CD4-positive, alpha-beta T cell (primary cell): ENCODE data around the gene PROSER3. TPM values are rescaled to one million over a fixed set of nuclear protein-coding genes. Genes with fewer than 3 reads are reported as not detected.
A peak's percentile ranks its signal among the peaks of the same experiment; 100 is the strongest.

ENCODE experiments used
- ATAC-seq: fragments of 200-7000 bp; cut with Tn5 transposase; one replicate; pipeline ENCODE4 v1.10.0; 2022; ENCODE audit warnings: mild to moderate bottlenecking; ENCODE audit not compliant: poor library complexity
- CTCF ChIA-PET: fragments of 350-600 bp; sonication (Branson Sonifier 250); formaldehyde crosslinking; loops from one replicate; lab custom pipeline; 2021; ENCODE audit warnings: antibody characterized with exemption, inconsistent platforms; lab: Charles Lee
- POLR2A ChIA-PET: fragments of 350-600 bp; sonication (Branson Sonifier 250); formaldehyde crosslinking; loops from one replicate; lab custom pipeline; 2021; ENCODE audit warnings: antibody characterized with exemption, inconsistent platforms; lab: Charles Lee
- DNase-seq, 14 experiments: peaks; one replicate each; pipeline ENCODE4 v3.0.0-alpha.2; 2013 to 2020; ENCODE audit warnings: mixed read lengths in 2 of 14
- H3K27ac ChIP-seq, 2 donors: one replicate each; pipeline versions ENCODE4 v1.5.1 to v1.7.0; 2013; ENCODE audit warnings: low read length in 2 of 2, low read depth in 1 of 2, mild to moderate bottlenecking in 1 of 2
- H3K27me3 ChIP-seq, 2 experiments: 1 replicate in 1 of 2; 2 replicates in 1 of 2; pipeline versions ENCODE4 v1.6.1 to v1.7.0; 2013; ENCODE audit warnings: low read length in 2 of 2, control low read depth in 1 of 2, mild to moderate bottlenecking in 1 of 2, moderate library complexity in 1 of 2; ENCODE audit not compliant: insufficient read depth in 2 of 2, control insufficient read depth in 1 of 2
- H3K36me3 ChIP-seq: one replicate; pipeline ENCODE4 v1.6.1; 2013; ENCODE audit warnings: low read length, control low read depth; ENCODE audit not compliant: insufficient read depth
- H3K4me1 ChIP-seq: one replicate; pipeline ENCODE4 v1.6.1; 2013; ENCODE audit warnings: low read length, control low read depth; ENCODE audit not compliant: insufficient read depth
- H3K4me3 ChIP-seq: one replicate; pipeline ENCODE4 v1.5.1; 2013; ENCODE audit warnings: mild to moderate bottlenecking, low read length, moderate library complexity
- H3K9me3 ChIP-seq, 2 experiments: 1 replicate in 1 of 2; 2 replicates in 1 of 2; pipeline versions ENCODE4 v1.6.1 to v1.7.0; 2013; ENCODE audit warnings: low read length in 2 of 2, mild to moderate bottlenecking in 2 of 2, control low read depth in 1 of 2, moderate library complexity in 1 of 2; ENCODE audit not compliant: control insufficient read depth in 1 of 2, insufficient read depth in 1 of 2
- H3K27ac Mint-ChIP-seq: one replicate; pipeline ENCODE4 v1.8.0; 2020; ENCODE audit warnings: mixed read lengths
- H3K27me3 Mint-ChIP-seq: one replicate; pipeline ENCODE4 v1.8.0; 2021; ENCODE audit warnings: mixed read lengths
- H3K36me3 Mint-ChIP-seq: one replicate; pipeline ENCODE4 v1.8.0; 2021; ENCODE audit warnings: low read depth, mixed read lengths
- H3K4me1 Mint-ChIP-seq: one replicate; pipeline ENCODE4 v1.8.0; 2021; ENCODE audit warnings: low read depth, mixed read lengths
- H3K4me3 Mint-ChIP-seq: one replicate; pipeline ENCODE4 v1.8.0; 2020; ENCODE audit warnings: mild to moderate bottlenecking, mixed read lengths
- H3K9me3 Mint-ChIP-seq: one replicate; pipeline ENCODE4 v1.8.0; 2020; ENCODE audit warnings: mixed read lengths
- intact Hi-C, 2 experiments: fragments of 100-400 bp; cut with DNase I in 1 of 2; cut with micrococcal nuclease in 1 of 2; formaldehyde crosslinking; loops; one replicate each; pipeline versions ENCODE4 v1.15.1 to v1.9.0; 2023 to 2025; cut with DNase I, micrococcal nuclease
- total RNA-seq, 174 experiments: library from RNA in 2 of 174; stranded (reverse) in 2 of 174; gene quantifications; one replicate each; pipeline ENCODE4 v1.2.3 and lab custom pipeline; 2021 to 2026
- TF ChIP-seq, protein P1 (sequence below): fragments of 200-600 bp; IDR thresholded peaks from one replicate; pipeline ENCODE4 v1.8.0; 2022; ENCODE audit warnings: antibody characterized with exemption, mild to moderate bottlenecking

PROSER3 gene
- total RNA-seq, 2 experiments from 2014 or later, result 19.4 to 22.6 TPM

DNA sequence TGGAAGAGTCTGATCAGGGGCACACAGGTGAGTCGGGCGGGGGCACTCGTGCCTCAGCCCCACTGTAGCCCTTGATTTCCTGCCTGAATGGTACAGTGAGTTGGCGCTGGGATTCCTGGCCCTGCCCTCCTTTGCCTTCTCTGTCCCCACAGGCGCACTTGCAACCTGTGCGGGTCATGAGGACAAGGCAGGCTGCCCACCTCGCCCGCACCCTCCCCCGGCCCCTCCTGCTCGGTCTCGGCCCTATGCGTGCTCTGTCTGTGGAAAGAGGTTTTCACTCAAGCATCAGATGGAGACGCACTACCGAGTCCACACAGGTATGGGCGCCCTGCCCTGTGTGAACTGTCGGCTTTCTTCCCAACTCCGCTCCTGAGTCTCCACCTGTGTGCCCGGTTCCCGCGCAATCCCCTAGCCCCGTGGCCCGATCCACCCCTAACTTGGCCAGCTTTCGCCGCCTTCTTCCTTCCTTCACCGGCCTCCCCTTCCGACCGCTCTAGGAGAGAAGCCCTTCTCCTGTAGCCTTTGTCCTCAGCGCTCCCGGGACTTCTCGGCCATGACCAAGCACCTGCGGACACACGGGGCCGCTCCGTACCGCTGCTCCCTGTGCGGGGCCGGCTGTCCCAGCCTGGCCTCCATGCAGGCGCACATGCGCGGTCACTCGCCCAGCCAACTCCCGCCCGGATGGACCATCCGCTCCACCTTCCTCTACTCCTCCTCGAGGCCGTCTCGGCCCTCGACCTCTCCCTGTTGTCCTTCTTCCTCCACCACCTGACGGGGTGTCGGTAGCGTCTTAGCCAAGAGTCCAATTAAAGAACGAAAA lies 41.8 kb upstream of the PROSER3 start:
- Histone ChIP-seq H3K36me3 (peaks cover 15% of the 10 kb centered on the region), H3K27ac (peak overlapping the region; percentile 73 to 76), H3K4me3 (peak overlapping the region; percentile 96), H3K4me1 (peaks cover 79% of the 10 kb centered on the region), H3K9me3 (no peaks in the 10 kb centered on the region), H3K27me3 (no peaks in the 10 kb centered on the region)
- DNase-seq (peak in 3 of 14 experiments; percentile 24 to 54 (median 50)), ATAC-seq (no peak)
- Mint-ChIP-seq H3K9me3 (no peaks in the 10 kb centered on the region), H3K4me3 (peak overlapping the region; percentile 93), H3K27me3 (no peaks in the 10 kb centered on the region), H3K4me1 (peaks cover 70% of the 10 kb centered on the region), H3K27ac (peak overlapping the region; percentile 89), H3K36me3 (peaks cover 26% of the 10 kb centered on the region)
- CTCF ChIA-PET, result interaction anchor here (0.6 to 1.0 kb wide), 4 partner anchors 22 to 214 kb away, joined by 3 to 4 read pairs (median 4); partner anchors contain the start of gene LIN37
- TF ChIP-seq, protein P1, sequence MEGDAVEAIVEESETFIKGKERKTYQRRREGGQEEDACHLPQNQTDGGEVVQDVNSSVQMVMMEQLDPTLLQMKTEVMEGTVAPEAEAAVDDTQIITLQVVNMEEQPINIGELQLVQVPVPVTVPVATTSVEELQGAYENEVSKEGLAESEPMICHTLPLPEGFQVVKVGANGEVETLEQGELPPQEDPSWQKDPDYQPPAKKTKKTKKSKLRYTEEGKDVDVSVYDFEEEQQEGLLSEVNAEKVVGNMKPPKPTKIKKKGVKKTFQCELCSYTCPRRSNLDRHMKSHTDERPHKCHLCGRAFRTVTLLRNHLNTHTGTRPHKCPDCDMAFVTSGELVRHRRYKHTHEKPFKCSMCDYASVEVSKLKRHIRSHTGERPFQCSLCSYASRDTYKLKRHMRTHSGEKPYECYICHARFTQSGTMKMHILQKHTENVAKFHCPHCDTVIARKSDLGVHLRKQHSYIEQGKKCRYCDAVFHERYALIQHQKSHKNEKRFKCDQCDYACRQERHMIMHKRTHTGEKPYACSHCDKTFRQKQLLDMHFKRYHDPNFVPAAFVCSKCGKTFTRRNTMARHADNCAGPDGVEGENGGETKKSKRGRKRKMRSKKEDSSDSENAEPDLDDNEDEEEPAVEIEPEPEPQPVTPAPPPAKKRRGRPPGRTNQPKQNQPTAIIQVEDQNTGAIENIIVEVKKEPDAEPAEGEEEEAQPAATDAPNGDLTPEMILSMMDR, result no peak
- POLR2A ChIA-PET, result interaction anchor here (0.6 to 6.3 kb wide), 4 partner anchors 14 to 461 kb away, joined by 3 to 63 read pairs (median 3); no protein-coding TSS in a partner anchor
- intact Hi-C loops, result loop anchor here (1.0 to 10.0 kb wide), 7 partner anchors 22 to 451 kb away; partner anchors contain the start of genes COX6B1 (in 1 of the 2), HSPB6 (in 1 of the 2), PROSER3 (in 1 of the 2) and PSENEN (in 1 of the 2)

DNA sequence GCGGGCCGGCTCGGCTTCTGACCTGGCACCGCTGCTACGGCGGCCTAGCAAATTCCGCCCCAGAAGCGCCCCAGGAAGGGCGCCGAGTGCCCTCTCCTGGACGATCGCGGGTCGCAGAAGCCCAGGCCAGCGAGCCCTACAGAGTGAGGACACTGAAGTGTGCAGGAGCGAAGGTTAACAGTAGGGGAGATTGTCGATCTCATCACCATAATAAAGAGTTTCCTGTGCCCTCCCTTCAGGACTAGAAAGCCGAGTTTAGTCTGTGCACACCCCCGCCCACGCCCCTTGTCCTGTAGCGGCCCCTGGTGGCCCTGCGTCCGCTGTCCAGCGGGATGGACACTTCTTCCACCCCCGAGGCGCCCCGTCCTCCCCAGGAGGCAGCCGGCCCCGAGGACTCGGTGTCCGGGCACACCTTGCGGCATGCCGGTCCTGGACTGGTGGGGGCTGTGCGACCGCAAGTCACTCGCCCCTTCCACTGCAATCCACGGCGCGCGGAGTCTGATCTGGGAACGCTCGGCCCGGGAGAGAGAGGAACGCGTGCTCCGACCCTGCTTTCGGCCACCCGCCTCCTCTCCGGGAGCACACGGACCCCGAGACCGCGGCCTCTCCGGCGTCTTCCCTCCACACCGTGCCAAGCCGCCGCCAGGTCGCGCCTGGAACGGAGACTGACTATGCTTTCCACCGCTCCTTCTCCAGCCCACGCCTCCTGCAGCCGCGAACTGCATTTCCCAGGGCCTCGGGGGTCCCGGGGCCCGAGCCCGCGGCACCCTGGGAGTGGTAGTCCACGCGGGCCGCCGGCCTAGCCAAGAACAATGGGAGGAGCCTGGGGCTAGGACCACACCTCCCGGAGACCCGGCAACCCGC lies 40.9 kb upstream of the PROSER3 start:
- H3K4me3 ChIP-seq, result peak overlapping the region; percentile 96
- H3K27ac ChIP-seq, result peak overlapping the region; percentile 73 to 76
- DNase-seq, result peak; percentile 92 to 99 (median 96)
- H3K9me3 ChIP-seq, result no peaks in the 10 kb centered on the region
- H3K4me1 Mint-ChIP-seq, result peaks cover 70% of the 10 kb centered on the region
- TF ChIP-seq, protein P1, result peak; percentile 95
- ChIA-PET POLR2A (interaction anchor here (1.4 to 6.3 kb wide), 6 partner anchors 15 to 28 kb away, joined by 6 to 63 read pairs (median 14); partner anchors contain the start of genes IGFLR1, PSENEN and U2AF1L4), CTCF (interaction anchor here (0.6 to 1.0 kb wide), 2 partner anchors 34 to 213 kb away, joined by 3 to 4 read pairs; no protein-coding TSS in a partner anchor)
- peaks cover 71% of the 10 kb centered on the region for H3K4me1 ChIP-seq
- H3K27me3 Mint-ChIP-seq, result no peaks in the 10 kb centered on the region
- peaks cover 34% of the 10 kb centered on the region for H3K36me3 Mint-ChIP-seq
- ATAC-seq, result peak; percentile 85
- H3K27ac Mint-ChIP-seq, result peak overlapping the region; percentile 89
- H3K4me3 Mint-ChIP-seq, result peak overlapping the region; percentile 93
- intact Hi-C loops, result loop anchor here (1.0 to 10.0 kb wide), 13 partner anchors 15 to 452 kb away; partner anchors contain the start of genes PROSER3 (in 2 of the 2), PSENEN (in 2 of the 2), U2AF1L4 (in 2 of the 2) and COX6B1 (in 1 of the 2)
- peaks cover 22% of the 10 kb centered on the region for H3K36me3 ChIP-seq
- H3K9me3 Mint-ChIP-seq, result no peaks in the 10 kb centered on the region
- no peaks in the 10 kb centered on the region for H3K27me3 ChIP-seq
